ENCODE data around the gene XKRX. TPM values are rescaled to one million over a fixed set of nuclear protein-coding genes. Genes with fewer than 3 reads are reported as not detected.

XKRX gene
- total and polyA plus RNA-seq, 4 donors = 0.26 to 0.32 (median 0.27) TPM; not detected in 1

GRCh38 chrX:100871594-100872560 lies 56.8 kb downstream of the XKRX start:
- 50 to 61% methylated on average over 9 of the region's 9 CpGs for WGBS, 2 donors

GRCh38 chrX:100870527-100870926 lies 58.2 kb downstream of the XKRX start:
- H3K27ac ChIP-seq (ENCODE audit: low read depth in 1 of 2, low read length in 2 of 2) = no peak overlapping the region
- intact Hi-C loops (cut with DNase I) = no loop called here
- H3K27me3 ChIP-seq (ENCODE audit: control insufficient read depth in 1 of 2, insufficient read depth in 2 of 2, low read length in 1 of 2) = no peaks in the 10 kb centered on the region
- WGBS, 2 donors = 43 to 53% methylated on average over 5 of the region's 5 CpGs
- H3K36me3 ChIP-seq (ENCODE audit: control insufficient read depth in 1 of 2, insufficient read depth in 2 of 2, low read length in 1 of 2) = no peaks in the 10 kb centered on the region
- H3K4me1 ChIP-seq (ENCODE audit: control insufficient read depth in 1 of 2, insufficient read depth in 2 of 2, low read length in 2 of 2) = no peaks in the 10 kb centered on the region
- H3K9me3 ChIP-seq (ENCODE audit: control insufficient read depth, low read length) = no peaks in the 10 kb centered on the region
- ATAC-seq (ENCODE audit: low FRiP score) = no peak
- DNase-seq = no peak
- no peak overlapping the region for H3K4me3 ChIP-seq (ENCODE audit: low read length in 2 of 2)

More at GRCh38 chrX:100871594-100872560, 56.8 kb downstream of the XKRX start:
- Histone ChIP-seq H3K4me1 (ENCODE audit: control insufficient read depth in 1 of 2, insufficient read depth in 2 of 2, low read length in 2 of 2) (no peaks in the 10 kb centered on the region), H3K36me3 (ENCODE audit: control insufficient read depth in 1 of 2, insufficient read depth in 2 of 2, low read length in 1 of 2) (no peaks in the 10 kb centered on the region), H3K9me3 (ENCODE audit: control insufficient read depth, low read length) (no peaks in the 10 kb centered on the region), H3K4me3 (ENCODE audit: low read length in 2 of 2) (no peak overlapping the region), H3K27me3 (ENCODE audit: control insufficient read depth in 1 of 2, insufficient read depth in 2 of 2, low read length in 1 of 2) (no peaks in the 10 kb centered on the region), H3K27ac (ENCODE audit: low read depth in 1 of 2, low read length in 2 of 2) (no peak overlapping the region)
- no peak for DNase-seq
- intact Hi-C loops (cut with DNase I) = no loop called here
- ATAC-seq (ENCODE audit: low FRiP score) = no peak

- 53 to 85% methylated on average over 2 of the region's 2 CpGs for WGBS, 2 donors
- Histone ChIP-seq H3K27me3 (ENCODE audit: control insufficient read depth in 1 of 2, insufficient read depth in 2 of 2, low read length in 1 of 2) (no peaks in the 10 kb centered on the region), H3K4me3 (ENCODE audit: low read length in 2 of 2) (no peak overlapping the region), H3K9me3 (ENCODE audit: control insufficient read depth, low read length) (no peaks in the 10 kb centered on the region), H3K4me1 (ENCODE audit: control insufficient read depth in 1 of 2, insufficient read depth in 2 of 2, low read length in 2 of 2) (no peaks in the 10 kb centered on the region), H3K36me3 (ENCODE audit: control insufficient read depth in 1 of 2, insufficient read depth in 2 of 2, low read length in 1 of 2) (no peaks in the 10 kb centered on the region), H3K27ac (ENCODE audit: low read depth in 1 of 2, low read length in 2 of 2) (no peak overlapping the region)
- ATAC-seq (ENCODE audit: low FRiP score) = no peak
- no peak for DNase-seq
- intact Hi-C loops (cut with DNase I) = no loop called here
These were observed 60.4 kb downstream of the XKRX start for GRCh38 chrX:100868273-100868672.

- Histone ChIP-seq H3K36me3 (ENCODE audit: control insufficient read depth in 1 of 2, insufficient read depth in 2 of 2, low read length in 1 of 2) (no peaks in the 10 kb centered on the region), H3K27me3 (ENCODE audit: control insufficient read depth in 1 of 2, insufficient read depth in 2 of 2, low read length in 1 of 2) (no peaks in the 10 kb centered on the region), H3K4me3 (ENCODE audit: low read length in 2 of 2) (no peak overlapping the region), H3K4me1 (ENCODE audit: control insufficient read depth in 1 of 2, insufficient read depth in 2 of 2, low read length in 2 of 2) (no peaks in the 10 kb centered on the region), H3K27ac (ENCODE audit: low read depth in 1 of 2, low read length in 2 of 2) (no peak overlapping the region), H3K9me3 (ENCODE audit: control insufficient read depth, low read length) (no peaks in the 10 kb centered on the region)
- intact Hi-C loops (cut with DNase I) = no loop called here
- no peak for ATAC-seq (ENCODE audit: low FRiP score)
- 55 to 65% methylated on average over 2 of the region's 2 CpGs for WGBS, 2 donors
- DNase-seq = no peak
These were observed 63.9 kb downstream of the XKRX start for GRCh38 chrX:100864657-100865391.

Other genes starting within 250 kb of the XKRX start
- 10 to 100 TPM; 12.6 to 14.4 TPM for gene SYTL4, start 196.8 kb downstream of the XKRX start, total RNA-seq
- gene SYTL4, start 196.8 kb downstream of the XKRX start, polyA plus RNA-seq = 1 to 10 TPM; 3.6 to 5.3 TPM
- 10 to 100 TPM in 1 of 2 donors, 1 to 10 TPM in 1; 8.8 to 11.1 TPM for gene CSTF2, start 108.5 kb downstream of the XKRX start, total RNA-seq
- gene CSTF2, start 108.5 kb downstream of the XKRX start, polyA plus RNA-seq = 1 to 10 TPM; 3.1 to 4.0 TPM
- gene NOX1, start 54.6 kb downstream of the XKRX start, total RNA-seq = not detected
- not detected for gene NOX1, start 54.6 kb downstream of the XKRX start, polyA plus RNA-seq
- gene ARL13A, start 40.8 kb upstream of the XKRX start, total RNA-seq = not detected
- not detected for gene ARL13A, start 40.8 kb upstream of the XKRX start, polyA plus RNA-seq
- 10 to 100 TPM; 15.1 to 19.6 TPM for gene TRMT2B, start 123.2 kb upstream of the XKRX start, total RNA-seq
- 1 to 10 TPM; 6.3 TPM for gene TRMT2B, start 123.2 kb upstream of the XKRX start, polyA plus RNA-seq
- 1 to 10 TPM; 3.2 to 3.7 TPM for gene TMEM35A, start 150.0 kb upstream of the XKRX start, total RNA-seq
- gene TMEM35A, start 150.0 kb upstream of the XKRX start, polyA plus RNA-seq = 1 to 10 TPM; 2.9 to 3.7 TPM
- gene CENPI, start 169.3 kb upstream of the XKRX start, total RNA-seq = 1 to 10 TPM; 1.3 to 1.7 TPM
- under 1 TPM in 1 of 2 donors, not detected in 1; 0.18 TPM for gene CENPI, start 169.3 kb upstream of the XKRX start, polyA plus RNA-seq